Keratinocyte (primary cell): ENCODE results near the gene STYXL1. TPM values are rescaled to one million over a fixed set of nuclear protein-coding genes. Genes with fewer than 3 reads are reported as not detected.

ENCODE experiments used
- DNase-seq: peaks from one replicate; pipeline ENCODE4 v3.0.0-alpha.2; 2011; ENCODE audit warnings: low read depth, missing footprints, low spot score
- FAIRE-seq: peaks from 2 replicates; lab custom pipeline; 2011; peaks lifted over from hg19 to GRCh38; lab: Jason Lieb, UNC
- H2AFZ ChIP-seq: 2 replicates; pipeline ENCODE4 v1.6.0; 2012; ENCODE audit warnings: low read length, control low read depth, inconsistent platforms; ENCODE audit not compliant: control insufficient read depth
- H3K27ac ChIP-seq: 2 replicates; pipeline ENCODE4 v1.5.1; 2011; ENCODE audit warnings: low read length; ENCODE audit not compliant: control insufficient read depth, insufficient read depth
- H3K27me3 ChIP-seq: 3 replicates; pipeline ENCODE4 v1.6.0; 2011; ENCODE audit warnings: low read length; ENCODE audit not compliant: control insufficient read depth, insufficient read depth; ENCODE audit errors: extremely low read depth
- H3K36me3 ChIP-seq, 2 experiments: 2 replicates in 1 of 2; 3 replicates in 1 of 2; pipeline ENCODE4 v1.5.1; 2011; ENCODE audit warnings: low read length in 2 of 2, mild to moderate bottlenecking in 1 of 2; ENCODE audit not compliant: control insufficient read depth in 2 of 2, insufficient read depth in 2 of 2; ENCODE audit errors: extremely low read depth in 1 of 2
- H3K4me1 ChIP-seq: 3 replicates; pipeline ENCODE4 v1.5.1; 2011; ENCODE audit warnings: low read length; ENCODE audit not compliant: control insufficient read depth, insufficient read depth; ENCODE audit errors: extremely low read depth
- H3K4me2 ChIP-seq: 3 replicates; pipeline ENCODE4 v1.6.0; 2011; ENCODE audit warnings: low read depth, low read length; ENCODE audit not compliant: control insufficient read depth, insufficient read depth; ENCODE audit errors: extremely low read depth
- H3K4me3 ChIP-seq, 3 experiments: fragments of 200-600 bp in 1 of 3; sonication (generic) in 1 of 3; 2 replicates in 2 of 3; 3 replicates in 1 of 3; pipeline ENCODE4 v1.5.1; 2011 to 2016; ENCODE audit warnings: low read length in 3 of 3, mild to moderate bottlenecking in 3 of 3, control low read depth in 2 of 3, inconsistent platforms in 1 of 3, low read depth in 1 of 3, mixed read lengths in 1 of 3, mixed run types in 1 of 3, moderate library complexity in 1 of 3; ENCODE audit not compliant: control insufficient read depth in 2 of 3, insufficient read depth in 2 of 3; ENCODE audit errors: extremely low read depth in 1 of 3
- H3K79me2 ChIP-seq: 2 replicates; pipeline ENCODE4 v1.6.0; 2012; ENCODE audit warnings: low read length; ENCODE audit not compliant: control insufficient read depth, insufficient read depth
- H3K9ac ChIP-seq: 3 replicates; pipeline ENCODE4 v1.6.0; 2011; ENCODE audit warnings: low read length; ENCODE audit not compliant: control insufficient read depth, insufficient read depth; ENCODE audit errors: extremely low read depth
- H3K9me1 ChIP-seq: 3 replicates; pipeline ENCODE4 v1.6.0; 2011; ENCODE audit warnings: low read length; ENCODE audit not compliant: control insufficient read depth, insufficient read depth; ENCODE audit errors: extremely low read depth
- H3K9me3 ChIP-seq: 2 replicates; pipeline ENCODE4 v1.5.1; 2012; ENCODE audit warnings: low read depth, low read length; ENCODE audit not compliant: control insufficient read depth
- H4K20me1 ChIP-seq: 3 replicates; pipeline ENCODE4 v1.6.0; 2011; ENCODE audit warnings: low read length; ENCODE audit not compliant: control insufficient read depth, insufficient read depth; ENCODE audit errors: extremely low read depth
- EZH2 ChIP-seq: IDR thresholded peaks from one replicate; pipeline ENCODE4 v1.6.1; 2012; ENCODE audit warnings: inconsistent platforms, mild to moderate bottlenecking, low read length, moderate library complexity
- dilution Hi-C: fragments of 300-500 bp; cut with MboI; formaldehyde crosslinking; loops from one replicate; pipeline ENCODE4 v1.7.0; 2020; ENCODE audit warnings: low sequenced_read_pairs; ENCODE audit not compliant: extremely low pct_ligation_motif_present
- polyA plus RNA-seq, 5 experiments: library from polyadenylated mRNA; depleted of rRNA in 3 of 5; stranded (reverse) in 3 of 5; stranded (forward) in 1 of 5; unstranded in 1 of 5; fragments of >200 nt; gene quantifications; 1 replicate in 1 of 5; 2 replicates in 3 of 5; 3 replicates in 1 of 5; pipeline versions ENCODE4 v1.2.1 to v1.2.3, GENCODE V29; 2011 to 2012; ENCODE audit warnings: missing spikeins in 2 of 5, low read depth in 1 of 5, low replicate concordance in 1 of 5
- TF ChIP-seq, protein P1 (sequence below), 3 experiments: IDR thresholded peaks in 1 of 3; conservative IDR thresholded peaks in 1 of 3; optimal IDR thresholded peaks in 1 of 3; 2 replicates in 2 of 3; 3 replicates in 1 of 3; pipeline versions ENCODE3 to v1.5.1; 2011; ENCODE audit warnings: low read length in 3 of 3, mild to moderate bottlenecking in 3 of 3, moderate library complexity in 2 of 3, control low read depth in 1 of 3, inconsistent platforms in 1 of 3; ENCODE audit not compliant: insufficient read depth in 2 of 3; ENCODE audit errors: extremely low read depth in 1 of 3

Gene STYXL1
- polyA plus RNA-seq, 1 donor (not counting 4 experiments of a cell fraction or from before 2014, with no cell fraction given) = 76.2 TPM

DNA sequence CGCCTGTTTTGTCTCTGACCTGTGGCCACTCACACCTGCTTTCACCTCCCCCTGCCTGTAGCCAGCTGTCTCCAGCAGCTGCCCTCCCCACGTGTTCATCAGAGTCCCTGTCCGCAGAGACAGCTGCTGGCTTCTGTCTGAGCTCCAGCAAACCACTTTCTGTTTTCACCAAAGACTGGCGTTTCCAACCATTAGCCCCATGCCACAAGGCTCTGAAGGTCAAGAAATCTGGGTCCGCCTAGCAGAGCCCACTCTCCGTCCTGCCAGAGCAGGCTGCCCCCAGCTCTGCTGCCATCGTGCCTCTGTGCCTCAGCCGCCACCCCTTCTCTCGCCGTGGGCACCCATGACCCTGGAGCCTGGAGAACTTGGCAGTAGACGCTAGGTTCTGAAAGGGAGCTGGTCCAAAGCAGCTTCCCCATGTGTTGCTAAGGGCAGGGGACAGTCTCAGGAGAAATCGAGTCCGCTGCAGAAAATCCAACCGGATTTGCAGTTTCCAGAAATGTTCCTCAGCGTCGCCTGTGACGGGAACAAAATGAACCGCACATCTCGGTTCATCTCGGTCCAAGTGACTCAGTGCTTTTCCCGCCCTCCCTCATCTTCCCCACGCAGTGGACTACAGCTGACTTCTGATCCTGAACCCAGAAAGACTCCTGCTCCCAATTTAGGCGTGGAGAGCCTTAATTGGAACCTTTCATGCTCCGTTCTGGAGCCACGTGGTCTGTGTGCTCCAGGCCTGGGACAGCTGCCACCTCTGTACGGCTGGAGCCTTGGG lies 81.4 kb downstream of the STYXL1 start:
- no peak overlapping the region for H3K9ac ChIP-seq

GRCh38 chr7:75965617-75966016 lies 82.2 kb downstream of the STYXL1 start:
- Histone ChIP-seq H3K27ac (no peak overlapping the region), H3K79me2 (no peaks in the 10 kb centered on the region), H3K9me1 (no peaks in the 10 kb centered on the region), H3K4me1 (no peaks in the 10 kb centered on the region), H3K9ac (no peak overlapping the region), H3K36me3 (peaks cover 3 to 14% of the 10 kb centered on the region in 2 experiments), H2AFZ (no peak overlapping the region), H4K20me1 (no peaks in the 10 kb centered on the region), H3K27me3 (no peaks in the 10 kb centered on the region), H3K4me3 (no peak overlapping the region), H3K4me2 (no peak overlapping the region), H3K9me3 (no peaks in the 10 kb centered on the region)
- no peak for TF ChIP-seq EZH2
- TF ChIP-seq, protein P1, sequence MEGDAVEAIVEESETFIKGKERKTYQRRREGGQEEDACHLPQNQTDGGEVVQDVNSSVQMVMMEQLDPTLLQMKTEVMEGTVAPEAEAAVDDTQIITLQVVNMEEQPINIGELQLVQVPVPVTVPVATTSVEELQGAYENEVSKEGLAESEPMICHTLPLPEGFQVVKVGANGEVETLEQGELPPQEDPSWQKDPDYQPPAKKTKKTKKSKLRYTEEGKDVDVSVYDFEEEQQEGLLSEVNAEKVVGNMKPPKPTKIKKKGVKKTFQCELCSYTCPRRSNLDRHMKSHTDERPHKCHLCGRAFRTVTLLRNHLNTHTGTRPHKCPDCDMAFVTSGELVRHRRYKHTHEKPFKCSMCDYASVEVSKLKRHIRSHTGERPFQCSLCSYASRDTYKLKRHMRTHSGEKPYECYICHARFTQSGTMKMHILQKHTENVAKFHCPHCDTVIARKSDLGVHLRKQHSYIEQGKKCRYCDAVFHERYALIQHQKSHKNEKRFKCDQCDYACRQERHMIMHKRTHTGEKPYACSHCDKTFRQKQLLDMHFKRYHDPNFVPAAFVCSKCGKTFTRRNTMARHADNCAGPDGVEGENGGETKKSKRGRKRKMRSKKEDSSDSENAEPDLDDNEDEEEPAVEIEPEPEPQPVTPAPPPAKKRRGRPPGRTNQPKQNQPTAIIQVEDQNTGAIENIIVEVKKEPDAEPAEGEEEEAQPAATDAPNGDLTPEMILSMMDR (optimal IDR thresholded peaks at IDR 0.05 in 1 of 3, IDR thresholded peaks at IDR 0.05 in 1 of 3, conservative IDR thresholded peaks at IDR 0.05 in 1 of 3; ENCODE audit: extremely low read depth in 1 of 3, insufficient read depth in 2 of 3, low read length in 3 of 3) = no peak
- FAIRE-seq (no peak), DNase-seq (no peak)
- dilution Hi-C loops = no loop called here

More for the DNA sequence above, 81.4 kb downstream of the STYXL1 start:
- FAIRE-seq = no peak
- Histone ChIP-seq H3K79me2 (no peaks in the 10 kb centered on the region), H3K9me3 (no peaks in the 10 kb centered on the region), H3K27me3 (no peaks in the 10 kb centered on the region), H4K20me1 (no peaks in the 10 kb centered on the region), H3K4me3 (no peak overlapping the region), H3K4me2 (no peak overlapping the region), H3K4me1 (no peaks in the 10 kb centered on the region), H3K36me3 (peaks cover 3 to 14% of the 10 kb centered on the region in 2 experiments), H2AFZ (no peak overlapping the region), H3K9me1 (no peaks in the 10 kb centered on the region), H3K27ac (no peak overlapping the region)
- no peak for DNase-seq
- dilution Hi-C loops = no loop called here
- TF ChIP-seq, protein P1 (optimal IDR thresholded peaks at IDR 0.05 in 1 of 3, IDR thresholded peaks at IDR 0.05 in 1 of 3, conservative IDR thresholded peaks at IDR 0.05 in 1 of 3; ENCODE audit: extremely low read depth in 1 of 3, insufficient read depth in 2 of 3, low read length in 3 of 3) = no peak
- TF ChIP-seq EZH2 = no peak
